ENCODE results near the gene ZFHX3.

DNA sequence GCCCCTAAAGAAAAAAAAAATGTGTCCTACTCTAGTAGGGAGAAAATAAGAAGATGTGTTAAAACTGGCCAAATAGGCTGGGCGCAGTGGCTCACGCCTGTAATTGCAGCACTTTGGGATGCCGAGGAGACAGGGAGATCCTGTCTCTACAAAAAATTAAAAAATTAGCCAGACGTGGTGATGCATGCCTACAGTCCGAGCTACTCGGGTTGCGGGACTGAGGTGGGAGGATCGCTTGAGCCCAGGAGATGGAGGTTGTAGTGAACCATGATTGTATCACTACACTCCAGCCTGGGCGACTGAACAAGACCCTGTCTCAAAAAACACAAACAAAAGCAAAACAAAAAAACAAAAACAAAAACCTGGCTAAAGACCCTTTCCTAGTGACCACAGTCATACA lies 15.9 kb downstream of the ZFHX3 start:
- TF ChIP-seq, protein P1, sequence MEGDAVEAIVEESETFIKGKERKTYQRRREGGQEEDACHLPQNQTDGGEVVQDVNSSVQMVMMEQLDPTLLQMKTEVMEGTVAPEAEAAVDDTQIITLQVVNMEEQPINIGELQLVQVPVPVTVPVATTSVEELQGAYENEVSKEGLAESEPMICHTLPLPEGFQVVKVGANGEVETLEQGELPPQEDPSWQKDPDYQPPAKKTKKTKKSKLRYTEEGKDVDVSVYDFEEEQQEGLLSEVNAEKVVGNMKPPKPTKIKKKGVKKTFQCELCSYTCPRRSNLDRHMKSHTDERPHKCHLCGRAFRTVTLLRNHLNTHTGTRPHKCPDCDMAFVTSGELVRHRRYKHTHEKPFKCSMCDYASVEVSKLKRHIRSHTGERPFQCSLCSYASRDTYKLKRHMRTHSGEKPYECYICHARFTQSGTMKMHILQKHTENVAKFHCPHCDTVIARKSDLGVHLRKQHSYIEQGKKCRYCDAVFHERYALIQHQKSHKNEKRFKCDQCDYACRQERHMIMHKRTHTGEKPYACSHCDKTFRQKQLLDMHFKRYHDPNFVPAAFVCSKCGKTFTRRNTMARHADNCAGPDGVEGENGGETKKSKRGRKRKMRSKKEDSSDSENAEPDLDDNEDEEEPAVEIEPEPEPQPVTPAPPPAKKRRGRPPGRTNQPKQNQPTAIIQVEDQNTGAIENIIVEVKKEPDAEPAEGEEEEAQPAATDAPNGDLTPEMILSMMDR (IDR thresholded peaks at IDR 0.05; ENCODE audit: control extremely low read depth in 1 of 3, insufficient read depth in 1 of 3, low read depth in 1 of 3, low read length in 3 of 3): no peak
- TF ChIP-seq MAFK (IDR thresholded peaks at IDR 0.05; ENCODE audit: low read depth, low read length) (no peak), POLR2AphosphoS5 (IDR thresholded peaks at IDR 0.05; ENCODE audit: low read depth, low read length) (no peak), EGR1 (IDR thresholded peaks at IDR 0.05; ENCODE audit: borderline replicate concordance, low read depth, low read length) (no peak), ZNF274 (IDR thresholded peaks at IDR 0.05; ENCODE audit: borderline replicate concordance, extremely low read depth, low read length) (no peak), CHD1 (IDR thresholded peaks at IDR 0.05; ENCODE audit: low read depth, low read length) (no peak), EZH2 (IDR thresholded peaks at IDR 0.05; ENCODE audit: low read depth, low read length, severe bottlenecking) (peak; percentile 49)
- TF ChIP-seq, protein P2, sequence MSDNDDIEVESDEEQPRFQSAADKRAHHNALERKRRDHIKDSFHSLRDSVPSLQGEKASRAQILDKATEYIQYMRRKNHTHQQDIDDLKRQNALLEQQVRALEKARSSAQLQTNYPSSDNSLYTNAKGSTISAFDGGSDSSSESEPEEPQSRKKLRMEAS (IDR thresholded peaks at IDR 0.05): no peak
- TF ChIP-seq, protein P3, sequence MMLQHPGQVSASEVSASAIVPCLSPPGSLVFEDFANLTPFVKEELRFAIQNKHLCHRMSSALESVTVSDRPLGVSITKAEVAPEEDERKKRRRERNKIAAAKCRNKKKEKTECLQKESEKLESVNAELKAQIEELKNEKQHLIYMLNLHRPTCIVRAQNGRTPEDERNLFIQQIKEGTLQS (IDR thresholded peaks at IDR 0.05; ENCODE audit: insufficient read depth, low read depth, low read length): no peak
